Neural cell (in vitro differentiated cells): ENCODE data around the gene RCOR3. TPM values are rescaled to one million over a fixed set of nuclear protein-coding genes. Genes with fewer than 3 reads are reported as not detected.
"Not testable (repeated sequence)": the region's sequence is repeated elsewhere in the genome, so short reads cannot be mapped to it uniquely, and the experiment has no call there.

Source experiments
- H2AFZ ChIP-seq: fragments of 200-600, 300-800 bp; sonication (generic), shearing (Covaris generic); 2 replicates; pipeline ENCODE4 v1.6.0; 2014; ENCODE audit warnings: low read depth, mild to moderate bottlenecking, antibody characterized with exemption, low read length, moderate library complexity
- H3F3A ChIP-seq: fragments of 200-600 bp; shearing (Covaris generic); 2 replicates; pipeline ENCODE4 v1.6.1; 2016; ENCODE audit warnings: mild to moderate bottlenecking, moderate library complexity, mixed read lengths, antibody characterized with exemption, low read length; ENCODE audit not compliant: insufficient read depth, poor library complexity, severe bottlenecking
- H3K27ac ChIP-seq: fragments of 200-600, 300-800 bp; sonication (generic), shearing (Covaris generic); 2 replicates; pipeline ENCODE4 v1.5.1; 2014; ENCODE audit warnings: mild to moderate bottlenecking, low read length, moderate library complexity
- H3K27me3 ChIP-seq: fragments of 300-800, 200-600 bp; sonication (generic), shearing (Covaris generic); 2 replicates; pipeline ENCODE4 v1.6.0; 2014; ENCODE audit warnings: mild to moderate bottlenecking, low read depth, low read length, moderate library complexity; ENCODE audit not compliant: insufficient read depth
- H3K36me3 ChIP-seq: fragments of 300-800, 200-600 bp; sonication (generic), shearing (Covaris generic); 2 replicates; pipeline ENCODE4 v1.5.1; 2014; ENCODE audit warnings: mild to moderate bottlenecking, antibody characterized with exemption, low read length, moderate library complexity; ENCODE audit not compliant: insufficient read depth
- H3K4me2 ChIP-seq: fragments of 300-800, 200-600 bp; sonication (generic), shearing (Covaris generic); 2 replicates; pipeline ENCODE4 v1.6.0; 2014; ENCODE audit warnings: mild to moderate bottlenecking, low read length
- H3K4me3 ChIP-seq: fragments of 300-800, 200-600 bp; sonication (generic), shearing (Covaris generic); 2 replicates; pipeline ENCODE4 v1.5.1; 2014; ENCODE audit warnings: mild to moderate bottlenecking, low read length, moderate library complexity
- H3K79me2 ChIP-seq: fragments of 200-600 bp; shearing (Covaris generic); replicated peaks from 2 replicates; pipeline ENCODE4 v1.6.0; 2014; ENCODE audit warnings: mild to moderate bottlenecking, low read length, moderate library complexity; ENCODE audit not compliant: insufficient read depth
- H3K9ac ChIP-seq: fragments of 300-800, 200-600 bp; sonication (generic), shearing (Covaris generic); 2 replicates; pipeline ENCODE4 v1.6.1; 2016; ENCODE audit warnings: mild to moderate bottlenecking, low read length, mixed read lengths
- H3K9me2 ChIP-seq: fragments of 200-600 bp; shearing (Covaris generic); 2 replicates; pipeline ENCODE4 v1.6.1; 2016; ENCODE audit warnings: mild to moderate bottlenecking, low read length, mixed read lengths; ENCODE audit not compliant: insufficient read depth
- H3K9me3 ChIP-seq: fragments of 200-600, 300-800 bp; sonication (generic), shearing (Covaris generic); 2 replicates; pipeline ENCODE4 v1.6.1; 2016; ENCODE audit warnings: mild to moderate bottlenecking, mixed run types, low read length, moderate library complexity, mixed read lengths
- H4K20me1 ChIP-seq: fragments of 200-600 bp; shearing (Covaris generic); 2 replicates; pipeline ENCODE4 v1.6.1; 2016; ENCODE audit warnings: mild to moderate bottlenecking, mixed run types; ENCODE audit not compliant: insufficient read depth
- EP300 ChIP-seq: fragments of 450-650 bp; conservative IDR thresholded peaks from 2 replicates; pipeline ENCODE4 v1.6.1; 2014; ENCODE audit warnings: antibody characterized with exemption, mild to moderate bottlenecking, moderate library complexity; ENCODE audit not compliant: poor library complexity, severe bottlenecking
- EZH2 ChIP-seq: fragments of 200-600, 300-800 bp; shearing (Covaris generic), sonication (generic); IDR thresholded peaks from 2 replicates; pipeline ENCODE4 v1.6.1; 2014; ENCODE audit warnings: antibody characterized with exemption, low read length, borderline replicate concordance, mild to moderate bottlenecking; ENCODE audit not compliant: insufficient read depth, poor library complexity, severe bottlenecking
- MXI1 ChIP-seq: fragments of 450-650 bp; conservative IDR thresholded peaks from 2 replicates; pipeline ENCODE4 v1.6.1; 2014; ENCODE audit warnings: antibody characterized with exemption, mild to moderate bottlenecking; ENCODE audit not compliant: poor library complexity, severe bottlenecking
- POLR2AphosphoS5 ChIP-seq: IDR thresholded peaks from 2 replicates; pipeline ENCODE4 v1.6.1; 2012
- RAD21 ChIP-seq: fragments of 450-650 bp; conservative IDR thresholded peaks from 2 replicates; pipeline ENCODE4 v1.6.1; 2014; ENCODE audit warnings: antibody characterized with exemption, mild to moderate bottlenecking, moderate library complexity
- SMC3 ChIP-seq: fragments of 450-650 bp; conservative IDR thresholded peaks from 2 replicates; pipeline ENCODE4 v1.6.1; 2014; ENCODE audit warnings: antibody characterized with exemption, mild to moderate bottlenecking, moderate library complexity; ENCODE audit not compliant: poor library complexity
- TAF1 ChIP-seq: IDR thresholded peaks from 2 replicates; pipeline ENCODE4 v1.6.1; 2012; ENCODE audit warnings: low read depth
- polyA plus RNA-seq: library from polyadenylated mRNA; depleted of rRNA; stranded (reverse); fragments of >200 nt; gene quantifications from 2 replicates; pipeline ENCODE4 v1.2.3, GENCODE V29; 2014
- TF ChIP-seq, protein P1 (sequence below): fragments of 450-650 bp; IDR thresholded peaks from 2 replicates; pipeline ENCODE4 v1.5.1; 2014; ENCODE audit warnings: antibody characterized with exemption, mild to moderate bottlenecking, moderate library complexity; ENCODE audit not compliant: poor library complexity, severe bottlenecking
- TF ChIP-seq, protein P2 (sequence below): IDR thresholded peaks from 2 replicates; pipeline ENCODE4 v1.6.1; 2012; ENCODE audit warnings: borderline replicate concordance

The RCOR3 gene
- polyA plus RNA-seq, 1 donor from 2014 or later = 61.6 TPM

DNA sequence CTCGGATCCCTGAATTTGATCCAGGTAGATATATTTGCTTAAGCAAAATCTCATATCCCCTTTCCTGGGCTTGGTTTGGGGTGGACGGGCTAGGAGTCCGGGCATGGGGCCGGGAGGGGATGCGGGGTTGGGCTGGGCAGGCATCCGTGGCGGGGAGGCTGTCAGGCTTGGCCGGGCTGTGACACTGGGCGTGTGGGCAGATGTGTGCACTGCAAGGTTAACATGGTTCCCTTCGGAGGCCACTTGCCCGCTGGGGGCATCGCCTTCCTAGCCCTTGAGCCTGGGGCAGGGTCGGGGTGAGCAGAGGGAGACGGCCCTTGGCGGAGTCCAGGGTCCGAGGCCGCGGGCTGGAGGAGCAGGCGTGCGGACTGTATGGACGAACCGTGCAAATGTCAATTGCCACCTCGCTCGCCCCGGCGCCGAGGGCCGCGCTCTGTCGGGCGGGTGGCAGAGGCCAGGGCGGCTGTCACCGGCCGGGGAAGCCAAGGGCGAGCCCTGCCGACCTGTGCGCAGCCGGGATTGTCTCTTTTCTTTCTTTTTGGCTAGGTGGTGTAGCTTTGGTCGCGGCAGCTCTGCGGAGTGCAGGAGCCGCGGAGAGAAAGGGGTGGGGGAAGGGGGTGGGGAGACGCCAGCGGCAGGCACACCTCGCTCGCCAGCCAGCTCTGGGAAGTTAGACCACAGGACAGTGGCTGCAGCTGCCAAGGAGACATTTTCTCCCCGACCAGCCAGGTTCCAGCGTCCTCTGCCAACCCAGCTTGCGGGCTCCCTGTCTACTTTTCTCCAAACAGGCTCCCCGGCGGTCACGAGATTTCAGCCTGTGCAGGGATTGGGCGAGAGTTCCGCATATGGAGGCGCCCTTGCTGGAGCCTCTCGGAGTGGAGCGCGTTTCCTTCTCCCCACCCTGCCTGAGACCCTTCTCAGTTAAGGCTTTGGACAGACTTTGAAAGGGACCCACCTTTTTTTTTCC lies 1.3 kb downstream of the RCOR3 start:
- no peaks in the 10 kb centered on the region for H3K9me2 ChIP-seq
- H3K9me3 ChIP-seq = no peaks in the 10 kb centered on the region
- no peaks in the 10 kb centered on the region for H4K20me1 ChIP-seq
- no peaks in the 10 kb centered on the region for H3K36me3 ChIP-seq
- H3F3A ChIP-seq = peaks cover 7% of the 10 kb centered on the region
- H3K4me2 ChIP-seq = peak overlapping the region; percentile 97
- H3K9ac ChIP-seq = peak overlapping the region; percentile 92
- H3K4me3 ChIP-seq = peak overlapping the region; percentile 85
- H3K79me2 ChIP-seq = peaks cover 28% of the 10 kb centered on the region
- peak overlapping the region; percentile 68 for H2AFZ ChIP-seq
- H3K27ac ChIP-seq = peak overlapping the region; percentile 97
- TF ChIP-seq POLR2AphosphoS5 (peak; percentile 69), MXI1 (no peak), EP300 (no peak), SMC3 (no peak), TAF1 (peak; percentile 47), RAD21 (no peak), EZH2 (no peak)
- TF ChIP-seq, protein P1, sequence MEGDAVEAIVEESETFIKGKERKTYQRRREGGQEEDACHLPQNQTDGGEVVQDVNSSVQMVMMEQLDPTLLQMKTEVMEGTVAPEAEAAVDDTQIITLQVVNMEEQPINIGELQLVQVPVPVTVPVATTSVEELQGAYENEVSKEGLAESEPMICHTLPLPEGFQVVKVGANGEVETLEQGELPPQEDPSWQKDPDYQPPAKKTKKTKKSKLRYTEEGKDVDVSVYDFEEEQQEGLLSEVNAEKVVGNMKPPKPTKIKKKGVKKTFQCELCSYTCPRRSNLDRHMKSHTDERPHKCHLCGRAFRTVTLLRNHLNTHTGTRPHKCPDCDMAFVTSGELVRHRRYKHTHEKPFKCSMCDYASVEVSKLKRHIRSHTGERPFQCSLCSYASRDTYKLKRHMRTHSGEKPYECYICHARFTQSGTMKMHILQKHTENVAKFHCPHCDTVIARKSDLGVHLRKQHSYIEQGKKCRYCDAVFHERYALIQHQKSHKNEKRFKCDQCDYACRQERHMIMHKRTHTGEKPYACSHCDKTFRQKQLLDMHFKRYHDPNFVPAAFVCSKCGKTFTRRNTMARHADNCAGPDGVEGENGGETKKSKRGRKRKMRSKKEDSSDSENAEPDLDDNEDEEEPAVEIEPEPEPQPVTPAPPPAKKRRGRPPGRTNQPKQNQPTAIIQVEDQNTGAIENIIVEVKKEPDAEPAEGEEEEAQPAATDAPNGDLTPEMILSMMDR = no peak
- TF ChIP-seq, protein P2, sequence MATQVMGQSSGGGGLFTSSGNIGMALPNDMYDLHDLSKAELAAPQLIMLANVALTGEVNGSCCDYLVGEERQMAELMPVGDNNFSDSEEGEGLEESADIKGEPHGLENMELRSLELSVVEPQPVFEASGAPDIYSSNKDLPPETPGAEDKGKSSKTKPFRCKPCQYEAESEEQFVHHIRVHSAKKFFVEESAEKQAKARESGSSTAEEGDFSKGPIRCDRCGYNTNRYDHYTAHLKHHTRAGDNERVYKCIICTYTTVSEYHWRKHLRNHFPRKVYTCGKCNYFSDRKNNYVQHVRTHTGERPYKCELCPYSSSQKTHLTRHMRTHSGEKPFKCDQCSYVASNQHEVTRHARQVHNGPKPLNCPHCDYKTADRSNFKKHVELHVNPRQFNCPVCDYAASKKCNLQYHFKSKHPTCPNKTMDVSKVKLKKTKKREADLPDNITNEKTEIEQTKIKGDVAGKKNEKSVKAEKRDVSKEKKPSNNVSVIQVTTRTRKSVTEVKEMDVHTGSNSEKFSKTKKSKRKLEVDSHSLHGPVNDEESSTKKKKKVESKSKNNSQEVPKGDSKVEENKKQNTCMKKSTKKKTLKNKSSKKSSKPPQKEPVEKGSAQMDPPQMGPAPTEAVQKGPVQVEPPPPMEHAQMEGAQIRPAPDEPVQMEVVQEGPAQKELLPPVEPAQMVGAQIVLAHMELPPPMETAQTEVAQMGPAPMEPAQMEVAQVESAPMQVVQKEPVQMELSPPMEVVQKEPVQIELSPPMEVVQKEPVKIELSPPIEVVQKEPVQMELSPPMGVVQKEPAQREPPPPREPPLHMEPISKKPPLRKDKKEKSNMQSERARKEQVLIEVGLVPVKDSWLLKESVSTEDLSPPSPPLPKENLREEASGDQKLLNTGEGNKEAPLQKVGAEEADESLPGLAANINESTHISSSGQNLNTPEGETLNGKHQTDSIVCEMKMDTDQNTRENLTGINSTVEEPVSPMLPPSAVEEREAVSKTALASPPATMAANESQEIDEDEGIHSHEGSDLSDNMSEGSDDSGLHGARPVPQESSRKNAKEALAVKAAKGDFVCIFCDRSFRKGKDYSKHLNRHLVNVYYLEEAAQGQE = no peak
- H3K27me3 ChIP-seq = no peaks in the 10 kb centered on the region

DNA sequence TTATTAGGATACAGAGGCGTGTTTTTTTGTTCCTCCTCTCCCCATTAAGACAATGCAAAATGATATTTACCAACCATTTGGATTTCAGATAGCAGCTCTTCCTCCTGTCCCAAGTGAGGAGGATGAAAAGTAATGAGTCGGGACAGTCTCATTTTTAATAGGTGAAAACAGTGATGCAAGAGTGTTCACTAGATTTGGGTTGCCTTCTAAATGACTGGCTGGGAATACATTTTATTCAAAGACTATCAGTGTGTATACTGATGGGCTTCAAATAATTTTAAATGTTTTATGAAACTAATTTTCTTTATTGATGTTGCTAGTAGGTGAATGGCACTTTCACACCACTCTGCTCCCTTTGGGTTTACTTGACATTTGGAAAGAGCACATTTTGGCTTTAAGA lies 2.1 kb downstream of the RCOR3 start:
- Histone ChIP-seq H3K4me2 (peak overlapping the region; percentile 97), H3K9me2 (no peaks in the 10 kb centered on the region), H3F3A (peaks cover 7% of the 10 kb centered on the region), H3K27me3 (no peaks in the 10 kb centered on the region), H4K20me1 (no peaks in the 10 kb centered on the region), H3K9me3 (no peaks in the 10 kb centered on the region), H3K9ac (peak overlapping the region; percentile 92), H2AFZ (no peak overlapping the region), H3K27ac (peak overlapping the region; percentile 97), H3K79me2 (peaks cover 30% of the 10 kb centered on the region), H3K36me3 (no peaks in the 10 kb centered on the region), H3K4me3 (peak overlapping the region; percentile 85)
- no peak for TF ChIP-seq EP300
- no peak for TF ChIP-seq SMC3

DNA sequence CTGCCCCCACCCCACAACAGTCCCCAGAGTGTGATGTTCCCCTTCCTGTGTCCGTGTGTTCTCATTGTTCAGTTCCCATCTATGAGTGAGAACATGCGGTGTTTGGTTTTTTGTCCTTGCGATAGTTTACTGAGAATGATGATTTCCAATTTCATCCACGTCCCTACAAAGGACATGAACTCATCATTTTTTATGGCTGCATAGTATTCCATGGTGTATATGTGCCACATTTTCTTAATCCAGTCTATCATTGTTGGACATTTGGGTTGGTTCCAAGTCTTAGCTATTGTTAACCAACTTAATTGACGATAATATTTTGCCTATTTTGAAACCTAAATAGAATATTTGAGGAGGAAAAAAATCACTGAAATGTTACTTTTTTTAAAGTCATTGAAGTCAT lies 3.9 kb downstream of the RCOR3 start:
- not testable (repeated sequence) for H3K4me3 ChIP-seq, H3K9ac ChIP-seq, H3F3A ChIP-seq, H4K20me1 ChIP-seq, H2AFZ ChIP-seq, H3K36me3 ChIP-seq, H3K27me3 ChIP-seq, H3K9me2 ChIP-seq, H3K4me2 ChIP-seq, H3K27ac ChIP-seq, H3K9me3 ChIP-seq
- H3K79me2 ChIP-seq = peaks cover 36% of the 10 kb centered on the region
